Peyer's patch (tissue), 4 donors: ENCODE data around the gene DCAKD.

Experiments used
- POLR2A ChIP-seq, 2 donors: fragments of 450-650 bp; IDR thresholded peaks; one replicate each; pipeline ENCODE4 v1.5.1; 2017; ENCODE audit warnings: antibody characterized with exemption in 2 of 2, mild to moderate bottlenecking in 2 of 2, moderate library complexity in 2 of 2
- TF ChIP-seq, protein P1 (sequence below), 6 experiments: fragments of 450-650 bp in 4 of 6; fragments of 200-600 bp in 2 of 6; sonication (generic) in 1 of 6; IDR thresholded peaks; one replicate each; pipeline ENCODE4 v1.5.1; 2017 to 2019; ENCODE audit warnings: antibody characterized with exemption in 6 of 6, mild to moderate bottlenecking in 3 of 6, moderate library complexity in 1 of 6

- TF ChIP-seq, protein P1, sequence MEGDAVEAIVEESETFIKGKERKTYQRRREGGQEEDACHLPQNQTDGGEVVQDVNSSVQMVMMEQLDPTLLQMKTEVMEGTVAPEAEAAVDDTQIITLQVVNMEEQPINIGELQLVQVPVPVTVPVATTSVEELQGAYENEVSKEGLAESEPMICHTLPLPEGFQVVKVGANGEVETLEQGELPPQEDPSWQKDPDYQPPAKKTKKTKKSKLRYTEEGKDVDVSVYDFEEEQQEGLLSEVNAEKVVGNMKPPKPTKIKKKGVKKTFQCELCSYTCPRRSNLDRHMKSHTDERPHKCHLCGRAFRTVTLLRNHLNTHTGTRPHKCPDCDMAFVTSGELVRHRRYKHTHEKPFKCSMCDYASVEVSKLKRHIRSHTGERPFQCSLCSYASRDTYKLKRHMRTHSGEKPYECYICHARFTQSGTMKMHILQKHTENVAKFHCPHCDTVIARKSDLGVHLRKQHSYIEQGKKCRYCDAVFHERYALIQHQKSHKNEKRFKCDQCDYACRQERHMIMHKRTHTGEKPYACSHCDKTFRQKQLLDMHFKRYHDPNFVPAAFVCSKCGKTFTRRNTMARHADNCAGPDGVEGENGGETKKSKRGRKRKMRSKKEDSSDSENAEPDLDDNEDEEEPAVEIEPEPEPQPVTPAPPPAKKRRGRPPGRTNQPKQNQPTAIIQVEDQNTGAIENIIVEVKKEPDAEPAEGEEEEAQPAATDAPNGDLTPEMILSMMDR (IDR thresholded peaks at IDR 0.05) = no peak
- no peak for TF ChIP-seq POLR2A (IDR thresholded peaks at IDR 0.05)
These were observed 39.7 kb downstream of the DCAKD start for GRCh38 chr17:45011767-45012166.
